ENCODE measurements around the gene OR4X2. TPM values are rescaled to one million over a fixed set of nuclear protein-coding genes. Genes with fewer than 3 reads are reported as not detected.

OR4X2 gene, protein sequence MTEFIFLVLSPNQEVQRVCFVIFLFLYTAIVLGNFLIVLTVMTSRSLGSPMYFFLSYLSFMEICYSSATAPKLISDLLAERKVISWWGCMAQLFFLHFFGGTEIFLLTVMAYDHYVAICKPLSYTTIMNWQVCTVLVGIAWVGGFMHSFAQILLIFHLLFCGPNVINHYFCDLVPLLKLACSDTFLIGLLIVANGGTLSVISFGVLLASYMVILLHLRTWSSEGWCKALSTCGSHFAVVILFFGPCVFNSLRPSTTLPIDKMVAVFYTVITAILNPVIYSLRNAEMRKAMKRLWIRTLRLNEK
- not detected in 2 replicates for total RNA-seq

DNA sequence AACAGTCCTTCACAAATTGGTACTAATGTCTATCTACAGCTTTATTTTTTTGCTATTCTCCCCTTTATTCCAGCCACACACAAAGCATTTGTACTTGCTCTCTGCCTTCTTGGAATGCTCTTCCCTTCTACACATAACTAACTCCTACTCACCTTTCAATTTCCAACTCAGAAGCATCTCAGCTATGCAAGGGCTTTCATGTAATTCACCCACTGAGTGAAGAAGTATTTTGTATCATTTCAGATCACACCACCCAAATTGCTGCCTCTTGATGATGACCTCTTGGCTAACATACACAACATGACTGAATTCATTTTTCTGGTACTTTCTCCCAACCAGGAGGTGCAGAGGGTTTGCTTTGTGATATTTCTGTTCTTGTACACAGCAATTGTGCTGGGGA is at the start of gene OR4X2:
Gene OR4X2 (plus strand): TSS at position 301 of the 400 bp plus-strand sequence. CDS start 0 bp downstream, at position 301.

GRCh38 chr11:48216510-48216909 is 28.4 kb upstream of the OR4X2 start, which contains the start of gene OR4B1:
Gene OR4B1 (plus strand): TSS chr11:48216810. CDS start chr11:48216810, 0 bp downstream.

GRCh38 chr11:48263423-48263911 is 18.6 kb downstream of the OR4X2 start, which contains the start of gene OR4X1:
Gene OR4X1 (plus strand): TSS chr11:48263861. CDS start chr11:48263861, 0 bp downstream.

Other genes starting within 250 kb of the OR4X2 start
- not detected in 2 replicates for gene OR4B1, start 28.3 kb upstream of the OR4X2 start, total RNA-seq
- not detected in 2 replicates for gene OR4X1, start 18.8 kb downstream of the OR4X2 start, total RNA-seq
- not detected in 2 replicates for gene OR4S1, start 61.1 kb downstream of the OR4X2 start, total RNA-seq
- not detected in 2 replicates for gene OR4C3, start 79.8 kb downstream of the OR4X2 start, total RNA-seq
- not detected in 2 replicates for gene OR4C5, start 121.4 kb downstream of the OR4X2 start, total RNA-seq
- gene OR4A47, start 243.7 kb downstream of the OR4X2 start, total RNA-seq: not detected in 2 replicates

Measured in bronchus fibroblast of lung (primary cell).